HFF-Myc (cell line): ENCODE measurements around the gene DNAH11.

Experiments
- DNase-seq: peaks from one replicate; pipeline ENCODE4 v3.0.0-alpha.2; 2011; ENCODE audit warnings: low read depth; ENCODE audit errors: extremely low read depth
- H3K4me3 ChIP-seq: replicated peaks from 2 replicates; pipeline ENCODE4 v1.5.1; 2011; ENCODE audit warnings: low read depth, mild to moderate bottlenecking, control low read depth, low read length
- TF ChIP-seq, protein P1 (sequence below): IDR thresholded peaks from 2 replicates; pipeline ENCODE4 v1.5.1; 2012; ENCODE audit warnings: mild to moderate bottlenecking, low read depth, low read length, control low read depth; ENCODE audit errors: missing control alignments

DNAH11 gene

DNA sequence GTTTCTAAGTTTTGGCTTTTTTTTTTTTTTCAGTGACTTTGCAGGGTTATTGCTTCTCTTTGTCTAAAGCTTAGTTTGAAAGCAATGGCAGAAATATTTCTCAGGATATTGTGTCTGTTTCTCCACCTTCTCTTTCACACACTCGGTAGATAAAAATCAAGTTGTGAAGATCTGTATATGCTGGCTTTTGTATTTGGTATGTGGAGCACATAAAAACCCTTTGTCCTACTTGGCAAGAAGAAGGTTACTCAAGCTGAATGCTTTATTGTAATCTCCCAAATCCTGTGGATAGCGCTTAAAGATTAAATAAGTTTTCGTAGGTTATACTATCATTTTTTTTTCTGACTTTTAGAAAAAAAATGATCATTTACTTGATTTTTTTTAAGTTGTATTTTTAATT lies 230.5 kb downstream of the DNAH11 start:
- no peak for DNase-seq
- TF ChIP-seq, protein P1, sequence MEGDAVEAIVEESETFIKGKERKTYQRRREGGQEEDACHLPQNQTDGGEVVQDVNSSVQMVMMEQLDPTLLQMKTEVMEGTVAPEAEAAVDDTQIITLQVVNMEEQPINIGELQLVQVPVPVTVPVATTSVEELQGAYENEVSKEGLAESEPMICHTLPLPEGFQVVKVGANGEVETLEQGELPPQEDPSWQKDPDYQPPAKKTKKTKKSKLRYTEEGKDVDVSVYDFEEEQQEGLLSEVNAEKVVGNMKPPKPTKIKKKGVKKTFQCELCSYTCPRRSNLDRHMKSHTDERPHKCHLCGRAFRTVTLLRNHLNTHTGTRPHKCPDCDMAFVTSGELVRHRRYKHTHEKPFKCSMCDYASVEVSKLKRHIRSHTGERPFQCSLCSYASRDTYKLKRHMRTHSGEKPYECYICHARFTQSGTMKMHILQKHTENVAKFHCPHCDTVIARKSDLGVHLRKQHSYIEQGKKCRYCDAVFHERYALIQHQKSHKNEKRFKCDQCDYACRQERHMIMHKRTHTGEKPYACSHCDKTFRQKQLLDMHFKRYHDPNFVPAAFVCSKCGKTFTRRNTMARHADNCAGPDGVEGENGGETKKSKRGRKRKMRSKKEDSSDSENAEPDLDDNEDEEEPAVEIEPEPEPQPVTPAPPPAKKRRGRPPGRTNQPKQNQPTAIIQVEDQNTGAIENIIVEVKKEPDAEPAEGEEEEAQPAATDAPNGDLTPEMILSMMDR, result no peak
- H3K4me3 ChIP-seq, result no peak overlapping the region

- TF ChIP-seq, protein P1, result no peak
- DNase-seq, result no peak
These were observed 235.1 kb downstream of the DNAH11 start for GRCh38 chr7:21777921-21778320.

DNA sequence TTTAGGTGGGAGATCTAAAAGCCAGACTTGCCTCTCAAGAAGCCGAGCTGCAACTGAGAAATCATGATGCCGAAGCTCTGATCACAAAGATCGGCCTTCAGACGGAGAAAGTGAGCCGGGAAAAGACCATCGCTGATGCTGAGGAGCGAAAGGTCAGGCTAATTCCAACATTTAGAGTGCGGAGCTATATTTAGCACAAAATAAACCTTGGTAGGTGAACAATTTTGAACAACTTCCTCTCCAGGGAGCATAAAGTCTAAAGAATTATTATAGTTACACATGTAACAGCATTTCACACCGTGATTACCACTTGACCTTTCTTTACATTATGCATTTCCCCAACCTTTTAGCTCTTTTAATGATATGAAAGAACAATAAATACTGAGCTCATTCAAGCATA lies 236.1 kb downstream of the DNAH11 start:
- TF ChIP-seq, protein P1, result no peak
- H3K4me3 ChIP-seq, result no peak overlapping the region
- no peak for DNase-seq

More at GRCh38 chr7:21777921-21778320, 235.1 kb downstream of the DNAH11 start:
- H3K4me3 ChIP-seq, result no peak overlapping the region

DNA sequence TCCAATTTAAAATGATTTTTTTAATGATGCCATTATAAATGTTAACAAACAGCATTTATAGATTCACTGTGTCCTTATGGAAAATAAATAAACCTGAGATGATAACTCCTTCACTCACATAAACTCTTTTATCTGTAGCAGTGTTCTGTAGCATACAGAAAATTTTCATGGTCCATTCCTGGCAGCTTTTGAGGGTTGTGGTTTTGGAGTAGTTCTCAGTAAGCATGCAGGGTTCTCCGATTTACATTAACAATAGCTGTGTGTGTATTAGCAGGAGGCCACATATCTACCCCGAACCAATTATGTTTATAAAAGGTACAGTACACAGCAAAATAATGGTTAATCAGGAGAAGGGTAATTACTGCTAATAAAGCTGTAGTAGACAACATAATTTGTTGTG lies 240.2 kb downstream of the DNAH11 start:
- no peak for DNase-seq
- TF ChIP-seq, protein P1, result no peak
- no peak overlapping the region for H3K4me3 ChIP-seq

GRCh38 chr7:21784989-21785388 lies 242.2 kb downstream of the DNAH11 start:
- TF ChIP-seq, protein P1, result no peak
- DNase-seq, result no peak
- H3K4me3 ChIP-seq, result no peak overlapping the region

DNA sequence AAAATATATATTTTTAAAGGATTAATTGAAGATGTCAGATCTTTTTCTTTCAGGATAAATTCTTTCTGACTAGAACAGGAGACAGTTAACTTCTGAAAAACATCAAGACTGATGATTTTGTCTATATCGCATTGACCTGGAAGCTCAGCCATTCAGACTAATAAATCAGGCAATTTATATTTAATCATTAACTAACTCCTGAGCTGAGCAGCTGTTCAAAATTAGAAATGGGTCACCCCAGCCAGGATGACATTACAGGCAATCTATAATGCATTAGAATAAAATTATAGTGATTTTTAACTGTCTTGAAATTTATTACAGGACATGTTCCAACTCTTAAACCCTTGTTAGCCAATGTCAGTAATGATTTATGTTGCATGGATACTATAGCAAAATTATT lies 263.0 kb downstream of the DNAH11 start:
- DNase-seq, result no peak
- TF ChIP-seq, protein P1, result no peak
- no peak overlapping the region for H3K4me3 ChIP-seq

DNA sequence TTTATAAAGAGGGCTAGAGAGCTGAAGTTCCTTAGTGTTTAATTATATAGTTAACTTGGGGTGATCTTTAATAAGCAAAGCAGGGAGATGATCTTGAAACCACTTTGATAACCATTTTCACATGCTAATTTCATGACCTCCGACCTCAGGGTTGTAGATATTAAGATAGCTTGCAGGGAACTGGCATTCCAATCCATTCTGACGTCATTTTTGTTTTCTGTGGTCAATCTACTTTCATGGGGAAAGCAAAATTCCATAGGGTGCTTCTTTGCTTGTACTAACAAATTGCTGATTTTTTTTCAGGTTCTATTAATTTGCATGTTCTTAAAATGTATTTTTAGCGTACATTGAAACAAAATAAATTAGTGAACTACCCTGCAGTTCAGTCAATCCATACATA lies 263.5 kb downstream of the DNAH11 start:
- H3K4me3 ChIP-seq, result no peak overlapping the region
- TF ChIP-seq, protein P1, result no peak
- no peak for DNase-seq
